Measurements from ENCODE around the gene CSDE1.

- no peak for TF ChIP-seq POLR2A (IDR thresholded peaks at IDR 0.05)
- TF ChIP-seq CTCF (IDR thresholded peaks at IDR 0.05): no peak
These were observed 11.2 kb downstream of the CSDE1 start for GRCh38 chr1:114746450-114747121.

Data from lower leg skin (tissue), 3 donors.